HG03571 (cell line): ENCODE data around the gene LGR6.
"Not testable (repeated sequence)": the region's sequence is repeated elsewhere in the genome, so short reads cannot be mapped to it uniquely, and the experiment has no call there.

ENCODE experiments used
- ATAC-seq: cut with Tn5 transposase; IDR thresholded peaks from one replicate; pipeline ENCODE4 v1.9.1; 2021; ENCODE audit not compliant: unreplicated experiment

LGR6 gene

GRCh38 chr1:202193614-202194327 is at the start of gene LGR6:
LGR6 (plus strand) TSS chr1:202193799; CDS start chr1:202193990, 191 bp downstream.
- no peak for ATAC-seq

DNA sequence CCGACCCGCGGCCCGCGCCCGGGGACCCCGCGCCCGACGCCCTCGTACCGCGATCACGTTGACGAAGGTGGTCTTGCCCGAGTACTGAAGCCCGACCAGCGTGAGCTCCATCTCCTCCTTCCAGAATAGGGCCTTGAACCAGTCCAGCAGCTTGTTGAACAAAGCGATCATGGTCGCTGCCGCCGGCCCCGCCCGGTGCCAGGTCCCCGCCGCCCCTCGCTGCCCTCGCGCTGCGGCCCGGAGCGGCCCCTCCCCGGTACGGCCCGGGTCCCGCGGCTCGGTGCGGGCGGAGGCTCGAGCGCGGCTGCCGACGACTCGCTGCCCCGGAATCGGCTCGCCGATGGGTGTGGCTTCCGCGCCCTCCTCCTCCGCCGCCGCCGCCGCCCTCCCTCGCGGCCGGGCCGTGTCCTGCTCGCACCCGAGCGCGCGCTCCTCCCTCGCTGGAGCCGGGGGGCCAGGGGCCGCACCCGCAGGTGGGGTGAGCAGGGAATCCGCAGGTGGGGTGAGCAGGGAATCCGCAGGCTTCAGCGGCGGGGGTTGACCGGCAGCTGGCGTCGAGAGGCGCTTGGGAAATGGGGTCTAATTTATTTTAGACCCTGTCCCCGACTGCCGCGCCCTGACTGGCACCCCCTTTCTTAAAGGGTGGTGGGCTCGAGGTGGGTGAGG is 49.1 kb upstream of the LGR6 start, which contains the start of gene ARL8A:
Gene ARL8A (minus strand): TSS at position 336 of the 666 bp plus-strand sequence. CDS start 165 bp downstream, at position 171.
- ATAC-seq: peak; percentile 56

DNA sequence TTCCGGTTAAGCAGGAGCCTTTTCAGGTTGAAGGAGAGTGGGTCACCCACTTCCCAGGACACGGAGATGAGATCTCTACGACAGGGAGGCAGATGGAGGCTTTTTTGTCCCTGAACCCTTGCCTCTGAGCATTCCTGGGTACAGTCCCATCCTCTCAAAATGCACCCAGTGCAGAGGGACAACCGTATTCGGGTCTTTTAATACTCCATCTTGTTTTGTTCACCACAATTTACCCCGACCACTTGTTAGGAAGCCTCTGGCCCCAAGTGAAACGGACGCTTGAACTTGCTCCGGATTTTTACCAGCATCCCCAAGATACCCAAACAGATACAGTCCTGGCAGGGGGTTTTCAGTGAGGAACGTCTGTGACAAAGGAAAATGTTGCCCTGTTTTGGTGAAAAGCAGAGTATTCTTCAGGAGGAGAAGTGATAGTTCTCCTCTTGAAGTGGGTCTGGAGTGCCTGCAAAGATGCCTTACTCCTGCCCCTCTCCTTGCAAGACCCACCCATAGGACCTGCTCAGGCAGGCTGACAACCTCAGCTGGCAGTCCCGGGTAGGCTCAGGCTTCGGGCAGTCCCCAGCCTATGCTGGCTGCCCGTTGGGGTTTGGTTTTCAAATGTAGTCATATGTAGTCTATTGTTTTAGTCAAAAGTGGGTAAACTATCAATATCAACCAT is 48.4 kb upstream of the LGR6 start:
- no peak for ATAC-seq

- not testable (repeated sequence) for ATAC-seq
Measured at GRCh38 chr1:202145744-202146140, 47.9 kb upstream of the LGR6 start.

GRCh38 chr1:202146279-202146678 is 47.3 kb upstream of the LGR6 start:
- ATAC-seq: no peak

- no peak for ATAC-seq
Measured at GRCh38 chr1:202146993-202147392, 46.6 kb upstream of the LGR6 start.

DNA sequence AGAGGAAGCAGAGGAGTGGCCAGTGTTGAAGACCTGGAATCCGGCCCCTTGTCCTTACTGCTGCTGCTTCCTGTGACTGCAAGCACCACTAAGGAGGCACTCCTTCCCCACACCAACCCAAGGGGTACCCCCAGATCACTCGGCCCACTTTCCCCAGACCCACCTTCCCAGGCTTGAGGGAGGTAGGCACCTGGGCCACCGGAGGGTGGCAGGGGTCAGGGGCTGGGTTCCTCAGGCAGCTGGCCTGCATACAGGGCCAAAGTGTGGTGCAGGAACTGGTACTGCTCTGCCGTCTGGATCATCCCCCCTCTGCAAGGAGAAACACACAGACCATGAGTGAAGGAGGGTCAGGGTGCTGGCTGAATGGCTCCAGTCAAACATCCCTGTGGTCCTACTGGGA is 45.2 kb upstream of the LGR6 start:
- ATAC-seq: no peak

DNA sequence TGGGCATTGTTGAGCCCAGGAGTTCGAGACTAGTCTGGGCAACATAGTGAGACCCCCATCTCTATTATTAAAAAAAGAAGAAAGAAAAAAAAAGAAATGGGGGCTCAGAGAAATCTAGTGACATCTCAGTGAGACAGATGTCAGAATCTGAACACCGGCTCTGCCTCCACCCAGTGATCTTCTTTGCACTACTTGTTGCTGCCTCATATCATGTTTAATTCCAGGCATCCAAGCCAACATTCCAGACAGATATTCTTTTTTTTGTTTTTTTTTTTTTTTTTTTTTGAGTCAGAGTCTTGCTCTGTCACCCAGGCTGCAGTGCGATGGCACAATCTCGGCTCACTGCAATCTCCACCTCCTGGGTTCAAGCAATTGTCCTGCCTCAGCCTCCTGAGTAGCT is 44.0 kb upstream of the LGR6 start:
- no peak for ATAC-seq

DNA sequence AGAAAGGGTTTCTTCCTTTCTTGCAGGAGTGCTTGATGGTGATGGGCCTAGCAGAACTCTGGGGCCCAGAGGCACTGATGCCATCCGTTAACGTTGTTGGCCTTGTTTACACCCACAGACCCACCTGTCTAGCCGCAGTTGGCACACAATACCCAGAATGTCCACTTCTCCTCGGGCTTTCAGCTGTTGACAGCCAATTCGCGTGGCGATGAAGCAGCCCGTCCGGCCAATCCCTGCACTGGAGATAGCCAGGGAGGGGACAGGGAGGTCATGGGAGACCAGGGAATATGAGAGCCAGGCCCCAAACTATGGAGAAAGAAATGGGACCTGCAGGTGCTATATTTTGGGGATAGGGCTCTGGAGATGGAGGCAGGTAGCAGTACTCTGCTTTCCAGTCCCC is 43.4 kb upstream of the LGR6 start:
- ATAC-seq: no peak

DNA sequence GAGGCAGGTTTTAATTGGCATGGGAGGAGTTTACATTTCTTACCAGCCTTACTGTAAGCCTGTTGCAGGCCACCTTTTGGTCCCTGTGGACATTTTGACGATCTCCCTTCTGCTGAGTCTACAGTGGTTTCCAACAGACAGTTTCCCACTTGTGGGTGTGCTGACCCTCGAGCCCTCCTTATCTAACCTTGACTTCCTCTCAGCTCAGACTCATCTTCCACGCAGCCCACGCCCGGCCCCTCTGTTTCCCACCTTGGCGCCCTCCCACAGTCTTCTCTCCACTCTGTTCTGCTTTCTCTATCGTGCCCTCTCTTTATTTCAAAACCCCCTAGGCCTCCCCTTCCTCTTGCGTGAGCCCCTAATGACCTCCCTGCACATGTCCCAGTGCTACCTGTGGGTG is 43.0 kb upstream of the LGR6 start:
- ATAC-seq: no peak

DNA sequence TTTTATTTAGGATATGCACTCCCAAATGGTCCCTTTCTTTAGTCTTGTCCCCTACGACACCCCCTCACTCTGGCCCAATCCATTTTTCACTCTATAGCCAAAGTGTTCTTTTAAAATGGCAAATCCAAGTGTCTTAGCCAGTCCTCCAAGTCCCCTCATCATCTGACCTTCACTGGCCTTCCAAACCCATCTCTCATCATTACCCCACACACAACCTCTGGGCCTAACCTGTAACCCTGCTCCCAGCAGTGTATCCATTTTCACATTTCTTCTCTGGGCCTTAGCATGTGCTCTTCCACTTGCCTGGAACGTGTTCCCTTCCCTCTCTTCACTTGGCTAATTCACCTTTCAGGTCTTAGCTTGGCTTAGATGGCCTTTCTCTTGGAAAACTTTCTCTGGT is 42.6 kb upstream of the LGR6 start:
- ATAC-seq: no peak

- ATAC-seq: no peak
Measured at GRCh38 chr1:202152399-202152798, 41.2 kb upstream of the LGR6 start.

DNA sequence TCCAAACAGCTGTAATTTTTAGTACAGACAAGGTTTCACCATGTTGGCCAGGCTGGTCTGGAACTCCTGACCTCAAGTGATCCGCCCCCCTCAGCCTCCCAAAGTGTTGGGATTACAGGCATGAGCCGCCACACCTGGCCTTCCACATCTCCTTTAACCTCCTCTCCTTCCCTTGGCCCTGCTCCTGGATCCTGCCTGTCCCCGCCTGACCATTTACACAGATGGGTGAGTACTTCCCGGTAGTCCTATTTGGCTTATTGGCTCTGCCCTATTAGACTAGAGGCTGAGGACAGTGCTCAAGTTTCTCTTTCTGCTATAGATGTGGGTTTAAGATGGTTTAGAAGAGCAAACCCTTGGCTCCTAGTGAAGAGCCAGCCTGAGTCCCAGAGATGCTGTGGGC is 40.3 kb upstream of the LGR6 start:
- ATAC-seq: no peak

DNA sequence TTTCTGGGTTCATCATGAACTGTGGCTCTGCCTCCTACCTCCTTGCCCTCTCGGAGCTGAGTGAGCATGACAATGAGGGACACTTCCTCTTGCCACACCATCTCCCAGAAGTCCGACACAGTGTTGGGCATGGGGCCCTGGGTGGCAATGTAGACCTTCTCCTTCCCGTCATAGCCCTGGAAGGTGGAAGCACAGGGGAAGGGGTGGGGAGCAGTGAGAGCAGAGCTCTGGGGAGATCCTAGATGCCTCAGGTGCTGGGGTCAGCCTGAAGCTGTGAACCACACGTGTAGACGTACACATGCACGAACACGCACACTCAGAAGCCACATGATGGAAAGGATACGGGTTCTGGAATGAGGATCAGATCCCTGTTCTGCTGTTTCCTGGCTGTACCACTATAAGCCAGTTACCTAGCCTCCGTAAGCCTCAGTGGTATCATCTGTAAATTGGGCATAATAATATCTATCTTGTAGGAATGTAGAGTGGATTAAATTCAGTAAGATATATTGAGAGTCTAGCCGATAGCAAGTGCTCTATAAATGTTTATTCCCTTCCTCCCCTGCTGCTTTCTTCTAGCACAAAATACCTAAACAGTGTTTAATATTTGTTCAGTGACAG is 39.3 kb upstream of the LGR6 start:
- no peak for ATAC-seq

GRCh38 chr1:202154766-202155477 is 38.7 kb upstream of the LGR6 start:
- ATAC-seq: no peak

- ATAC-seq: no peak
Measured at GRCh38 chr1:202155478-202156021, 38.0 kb upstream of the LGR6 start.

- no peak for ATAC-seq
Measured at GRCh38 chr1:202156590-202156989, 37.0 kb upstream of the LGR6 start.

GRCh38 chr1:202157945-202158344 is 35.7 kb upstream of the LGR6 start:
- ATAC-seq: no peak

GRCh38 chr1:202158810-202159533 is 34.6 kb upstream of the LGR6 start:
- ATAC-seq: no peak
